Astrocyte (in vitro differentiated cells and primary cell): ENCODE results near the gene WWC2.

Experiments used
- EZH2 ChIP-seq: IDR thresholded peaks from 2 replicates; pipeline ENCODE4 v1.6.1; 2012; ENCODE audit warnings: mild to moderate bottlenecking, low read length, inconsistent platforms; ENCODE audit not compliant: insufficient read depth
- TF ChIP-seq, protein P1 (sequence below): IDR thresholded peaks from 2 replicates; pipeline ENCODE4 v1.5.1; 2011; ENCODE audit warnings: low read depth, mild to moderate bottlenecking, inconsistent platforms, low read length, moderate library complexity; ENCODE audit not compliant: insufficient read depth

- TF ChIP-seq, protein P1, sequence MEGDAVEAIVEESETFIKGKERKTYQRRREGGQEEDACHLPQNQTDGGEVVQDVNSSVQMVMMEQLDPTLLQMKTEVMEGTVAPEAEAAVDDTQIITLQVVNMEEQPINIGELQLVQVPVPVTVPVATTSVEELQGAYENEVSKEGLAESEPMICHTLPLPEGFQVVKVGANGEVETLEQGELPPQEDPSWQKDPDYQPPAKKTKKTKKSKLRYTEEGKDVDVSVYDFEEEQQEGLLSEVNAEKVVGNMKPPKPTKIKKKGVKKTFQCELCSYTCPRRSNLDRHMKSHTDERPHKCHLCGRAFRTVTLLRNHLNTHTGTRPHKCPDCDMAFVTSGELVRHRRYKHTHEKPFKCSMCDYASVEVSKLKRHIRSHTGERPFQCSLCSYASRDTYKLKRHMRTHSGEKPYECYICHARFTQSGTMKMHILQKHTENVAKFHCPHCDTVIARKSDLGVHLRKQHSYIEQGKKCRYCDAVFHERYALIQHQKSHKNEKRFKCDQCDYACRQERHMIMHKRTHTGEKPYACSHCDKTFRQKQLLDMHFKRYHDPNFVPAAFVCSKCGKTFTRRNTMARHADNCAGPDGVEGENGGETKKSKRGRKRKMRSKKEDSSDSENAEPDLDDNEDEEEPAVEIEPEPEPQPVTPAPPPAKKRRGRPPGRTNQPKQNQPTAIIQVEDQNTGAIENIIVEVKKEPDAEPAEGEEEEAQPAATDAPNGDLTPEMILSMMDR = no peak
- no peak for TF ChIP-seq EZH2
These were observed 1.2 kb downstream of the WWC2 start for GRCh38 chr4:183100298-183100599.
